NK-92 (cell line): ENCODE measurements around the gene MRPL34.

Source experiments
- DNase-seq: peaks from one replicate; lab custom pipeline; 2025; ENCODE audit not compliant: unreplicated experiment; lab: John Stamatoyannopoulos, UW

The MRPL34 gene

DNA sequence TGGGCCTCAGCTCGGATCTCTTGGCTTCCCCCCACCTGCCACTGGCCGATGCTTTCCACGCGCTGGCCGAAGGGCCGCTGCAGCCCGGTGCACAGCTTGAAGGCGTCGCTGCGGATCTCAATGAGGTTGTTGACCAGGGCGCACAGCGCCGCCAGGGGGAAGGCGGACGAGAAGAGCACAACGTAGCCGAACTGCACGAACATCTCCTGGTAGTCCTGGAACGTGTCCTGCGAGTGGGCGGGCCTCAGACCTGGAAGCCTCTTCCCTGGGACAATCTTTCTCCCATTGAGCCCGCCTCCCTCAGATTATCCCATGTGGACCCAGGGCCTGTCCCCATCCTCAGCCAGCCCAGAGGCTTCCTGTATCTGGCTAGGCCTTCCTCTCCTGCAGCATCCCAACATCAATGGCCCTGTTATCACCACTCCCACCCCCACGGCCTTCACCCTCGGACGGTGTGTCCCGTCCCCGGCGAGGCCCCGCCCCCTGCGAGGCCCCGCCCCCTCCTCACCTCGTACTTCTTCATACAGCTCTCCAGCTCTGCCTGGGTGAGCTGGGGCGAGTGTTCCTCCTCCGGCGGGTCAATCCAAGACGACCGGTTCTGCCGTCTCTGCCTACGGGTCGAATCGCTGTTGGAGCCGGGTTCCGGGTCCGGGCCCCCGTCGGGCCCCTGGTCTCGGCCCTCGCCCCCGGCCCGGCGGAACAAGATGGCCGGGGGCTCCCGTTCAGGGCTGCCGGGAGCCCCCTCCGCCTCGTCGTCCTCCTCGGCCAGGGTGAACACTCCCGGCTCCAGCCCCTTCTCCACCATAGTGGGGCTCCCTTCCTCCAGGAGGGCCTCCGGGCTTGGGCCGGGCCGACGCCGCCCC, 22.2 kb downstream of the MRPL34 start:
- no peak for DNase-seq

DNA sequence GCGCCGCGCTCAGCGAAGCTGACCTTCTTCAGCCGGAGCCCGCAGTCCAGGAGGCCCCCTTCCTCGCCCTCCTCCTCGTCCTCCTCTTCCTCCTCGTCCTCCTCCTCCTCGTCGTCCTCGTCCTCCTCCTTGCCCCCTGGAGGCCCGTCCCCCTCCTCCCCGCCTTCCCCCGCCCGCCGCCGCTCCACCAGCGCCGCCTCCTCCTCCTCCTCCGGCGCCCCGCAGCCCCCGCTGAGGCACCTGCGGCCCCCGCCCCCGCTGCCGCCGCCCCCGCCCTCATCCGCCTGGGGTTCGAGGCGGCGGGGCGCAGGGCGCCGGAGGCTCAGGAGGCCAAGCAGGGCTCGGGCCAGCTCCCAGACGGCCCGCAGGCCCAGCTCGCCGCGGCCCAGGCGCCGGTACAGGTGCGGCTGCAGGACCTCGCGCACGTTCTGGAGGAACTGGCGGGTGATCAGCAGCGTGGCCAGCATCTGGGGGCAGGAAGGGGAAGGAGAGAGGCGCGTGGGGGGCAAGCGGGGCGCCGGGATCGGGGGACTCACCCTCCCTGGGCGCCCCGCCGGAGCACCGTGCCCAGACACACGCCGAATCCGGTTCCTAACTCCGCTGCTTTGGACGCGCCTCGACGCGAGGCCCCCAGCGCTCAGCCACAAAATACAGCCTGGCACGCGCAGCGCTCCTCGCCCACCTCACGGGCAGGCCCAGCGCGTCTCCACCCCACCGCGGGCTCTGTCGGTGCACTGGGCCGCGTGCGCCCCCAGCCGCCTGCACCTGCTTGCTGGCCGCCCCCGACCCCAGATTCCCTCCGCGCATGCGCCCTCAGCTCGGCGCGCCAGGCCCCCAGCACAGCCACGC, 23.1 kb downstream of the MRPL34 start:
- no peak for DNase-seq

DNA sequence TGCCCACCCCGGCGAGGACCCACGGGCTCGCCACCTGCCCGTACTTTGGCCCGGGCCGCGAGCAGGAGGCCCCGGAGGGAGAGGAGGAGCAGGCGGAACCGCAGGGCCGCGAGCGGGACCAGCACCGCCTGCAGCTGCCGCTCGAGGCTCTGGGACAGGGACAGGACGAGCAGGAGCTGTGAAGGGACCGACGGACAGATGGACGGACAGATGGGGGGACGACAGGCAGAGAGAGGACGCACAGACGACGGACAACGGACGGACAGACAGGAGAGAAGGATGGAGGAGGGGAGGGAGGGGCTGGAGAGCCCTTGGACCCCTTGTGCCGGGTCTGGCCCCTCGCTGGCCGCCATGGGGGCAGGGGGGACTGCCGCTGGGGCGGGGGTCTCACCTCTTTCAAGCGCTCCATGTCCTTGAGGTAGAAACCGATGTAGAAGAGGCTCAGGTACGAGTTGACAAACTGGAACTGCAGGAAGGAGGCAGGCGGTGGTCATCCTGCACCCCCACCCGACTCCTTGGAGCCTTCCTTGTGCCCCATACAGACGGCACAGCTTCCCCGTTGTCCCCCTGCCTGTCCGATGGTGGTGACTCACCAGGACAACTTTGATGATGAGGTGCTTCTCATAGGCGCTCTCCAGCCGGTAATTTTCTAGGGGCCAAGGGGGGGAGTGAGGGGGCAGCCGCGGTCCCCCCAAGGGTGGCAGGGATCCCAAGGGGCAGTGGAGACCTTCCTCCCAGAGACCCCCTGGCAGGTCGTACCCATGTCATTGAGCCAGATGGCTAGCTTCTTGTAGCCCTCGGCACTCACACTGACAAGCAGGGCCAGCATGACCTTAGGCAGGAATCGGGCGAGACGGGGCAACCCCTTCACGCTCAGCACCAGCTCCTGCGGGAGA, 23.9 kb downstream of the MRPL34 start:
- no peak for DNase-seq

DNA sequence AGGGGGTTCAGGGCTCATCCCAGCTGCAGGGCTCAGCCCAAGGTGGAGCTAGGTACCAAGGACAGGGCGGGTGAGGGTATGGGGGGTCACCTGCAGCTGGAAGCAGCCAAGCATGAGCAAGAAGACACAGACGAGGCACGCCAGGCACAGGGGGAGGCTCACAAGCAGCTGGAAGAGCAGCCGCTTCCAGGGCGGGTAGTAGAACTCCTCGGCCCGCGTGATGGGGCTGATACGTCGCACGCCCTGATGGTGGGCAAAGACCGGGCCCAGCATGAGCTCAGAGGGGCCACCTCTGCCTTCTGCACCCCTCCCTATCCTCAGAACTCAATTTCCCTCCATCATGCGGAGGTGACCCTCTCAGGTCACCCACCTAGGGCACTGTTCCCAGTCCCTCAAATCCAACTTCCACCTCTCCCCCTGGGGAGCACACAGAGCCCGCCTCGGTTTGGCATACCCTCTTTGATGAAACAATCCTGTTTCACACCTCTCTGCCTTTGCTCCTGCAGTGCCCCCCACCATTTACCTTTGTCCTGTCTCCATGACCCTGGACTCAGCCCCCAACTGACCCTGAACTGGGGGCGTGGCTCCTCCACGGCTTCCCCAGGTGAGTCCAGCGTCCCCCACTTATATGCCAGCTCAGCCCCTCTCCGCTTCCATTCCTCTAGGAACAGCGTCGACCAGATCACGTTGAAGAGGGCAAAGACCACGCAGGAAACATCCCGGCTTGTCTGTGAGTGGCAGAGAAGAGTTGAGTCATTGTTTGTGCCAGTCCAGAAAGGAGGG, 24.8 kb downstream of the MRPL34 start:
- no peak for DNase-seq

DNA sequence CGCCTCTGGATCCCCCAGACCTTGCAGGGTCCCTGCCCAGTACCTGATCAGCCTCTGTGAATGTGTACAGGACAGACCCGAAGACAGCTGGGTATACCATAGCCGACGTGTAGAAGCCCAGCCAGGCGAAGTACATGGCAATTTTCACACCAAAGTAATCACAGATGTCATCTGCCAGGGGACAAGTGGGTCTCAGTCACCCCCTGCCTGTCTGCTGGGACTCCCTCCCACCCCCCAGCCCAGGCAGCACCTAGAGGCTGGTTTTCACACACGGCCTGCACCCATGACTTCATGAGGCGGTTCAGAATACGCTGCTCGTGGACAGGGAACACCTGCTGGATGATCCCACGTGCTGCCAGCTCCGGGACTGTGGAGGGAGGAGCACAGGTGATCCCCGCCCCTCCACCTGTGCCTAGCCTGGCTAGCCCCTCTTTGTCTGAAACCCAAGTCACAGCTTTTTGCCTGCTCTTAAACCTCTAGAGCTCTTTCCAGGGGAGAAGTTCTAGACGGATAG, 25.4 kb downstream of the MRPL34 start:
- DNase-seq, result no peak

DNA sequence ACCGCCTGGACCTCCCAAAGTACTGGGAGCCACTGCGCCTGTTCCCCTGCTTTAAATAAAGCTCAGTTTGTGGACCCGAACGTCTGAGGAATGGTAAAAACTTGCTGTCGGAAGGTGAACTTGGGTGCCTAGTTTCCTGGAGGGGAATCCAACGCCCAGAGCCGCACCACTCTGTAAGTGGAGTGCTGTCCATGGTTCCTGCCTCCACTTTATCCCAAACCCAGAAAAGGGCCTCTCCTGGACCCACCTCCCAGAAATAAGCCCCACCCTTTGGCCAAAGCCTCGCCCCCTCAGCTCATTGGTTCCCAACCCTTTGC, 26.6 kb downstream of the MRPL34 start:
- DNase-seq, result no peak

DNA sequence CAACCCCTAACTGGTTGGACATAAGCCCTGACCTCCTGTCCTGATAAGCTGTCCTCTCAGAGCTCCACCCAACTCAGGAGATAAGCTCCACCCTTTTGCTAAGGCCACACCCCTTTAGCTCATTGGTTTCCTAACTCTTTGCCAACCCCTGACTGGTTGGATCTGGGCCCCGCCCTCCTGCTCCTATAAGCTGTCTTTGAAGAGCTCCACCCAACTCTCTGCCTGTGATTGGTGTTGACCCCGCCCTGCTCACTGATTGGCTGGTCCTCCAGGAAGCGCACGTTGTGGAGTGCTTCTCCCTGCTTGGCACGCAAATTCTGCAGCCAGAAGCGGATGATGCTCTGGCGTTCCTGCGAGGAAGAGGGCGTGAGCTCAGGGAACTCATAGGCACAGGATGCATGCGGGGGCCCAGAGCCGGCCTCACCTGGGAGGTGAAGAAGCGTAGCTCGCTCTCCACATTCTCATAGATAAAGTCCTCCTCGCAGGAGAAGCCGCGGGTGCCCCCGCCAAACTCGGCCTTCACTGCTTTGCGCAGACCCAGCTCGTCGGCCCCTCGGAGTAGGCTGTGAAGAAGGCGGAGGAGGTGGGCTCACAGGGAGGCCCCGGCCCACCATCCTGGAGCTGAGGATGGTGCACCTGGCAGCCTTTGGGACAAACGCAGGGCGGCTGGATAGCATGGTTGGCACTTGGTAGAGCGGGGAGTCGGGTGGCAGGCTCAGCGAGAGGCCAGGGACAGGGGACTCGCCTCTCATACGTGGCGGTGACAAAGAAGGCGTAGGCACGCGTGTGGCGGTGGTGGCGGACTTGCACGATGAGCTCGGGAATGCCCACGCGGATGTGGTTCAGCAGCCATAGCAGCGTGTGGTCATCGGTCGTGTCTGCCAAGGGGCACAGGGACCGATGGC, 27.3 kb downstream of the MRPL34 start:
- no peak for DNase-seq

DNA sequence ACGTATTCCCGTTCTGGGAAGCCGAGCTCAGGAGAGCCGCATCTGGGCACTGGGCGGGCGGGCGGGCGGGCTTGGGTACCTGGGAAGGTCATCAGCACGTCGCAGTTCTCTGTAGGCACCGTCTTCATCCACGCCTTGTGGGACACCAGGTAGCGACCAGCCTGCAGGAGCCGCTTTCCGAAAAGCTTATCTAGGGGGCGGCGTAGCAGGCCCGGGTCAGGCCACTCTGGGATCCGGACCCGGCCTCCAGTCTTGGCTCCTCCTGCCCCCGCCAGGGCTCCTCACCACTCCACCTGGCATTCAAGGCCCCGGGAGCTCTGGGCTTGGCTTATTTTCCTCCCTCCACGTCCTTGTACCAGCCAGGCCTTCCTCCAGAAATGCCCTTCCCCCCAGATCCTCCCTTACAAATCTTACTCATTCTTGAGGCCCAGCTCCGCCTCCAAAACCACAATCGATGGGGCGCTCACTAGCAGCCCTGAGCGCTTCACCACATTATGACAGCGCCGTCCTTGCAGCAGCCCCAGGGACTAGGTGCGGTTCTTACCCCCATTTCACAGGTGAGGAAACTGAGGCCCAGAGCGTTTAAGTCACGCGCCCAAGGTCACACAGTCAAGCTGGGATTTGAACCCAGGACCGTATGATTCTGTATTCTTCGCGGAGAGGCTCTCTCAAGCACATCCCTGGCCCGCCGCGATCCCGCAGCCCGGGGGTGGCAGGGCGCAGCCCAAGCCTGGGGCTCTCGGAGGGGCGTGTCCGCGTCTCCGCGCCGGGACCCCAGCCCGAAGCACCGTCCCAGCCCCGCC, 28.1 kb downstream of the MRPL34 start:
- no peak for DNase-seq

DNA sequence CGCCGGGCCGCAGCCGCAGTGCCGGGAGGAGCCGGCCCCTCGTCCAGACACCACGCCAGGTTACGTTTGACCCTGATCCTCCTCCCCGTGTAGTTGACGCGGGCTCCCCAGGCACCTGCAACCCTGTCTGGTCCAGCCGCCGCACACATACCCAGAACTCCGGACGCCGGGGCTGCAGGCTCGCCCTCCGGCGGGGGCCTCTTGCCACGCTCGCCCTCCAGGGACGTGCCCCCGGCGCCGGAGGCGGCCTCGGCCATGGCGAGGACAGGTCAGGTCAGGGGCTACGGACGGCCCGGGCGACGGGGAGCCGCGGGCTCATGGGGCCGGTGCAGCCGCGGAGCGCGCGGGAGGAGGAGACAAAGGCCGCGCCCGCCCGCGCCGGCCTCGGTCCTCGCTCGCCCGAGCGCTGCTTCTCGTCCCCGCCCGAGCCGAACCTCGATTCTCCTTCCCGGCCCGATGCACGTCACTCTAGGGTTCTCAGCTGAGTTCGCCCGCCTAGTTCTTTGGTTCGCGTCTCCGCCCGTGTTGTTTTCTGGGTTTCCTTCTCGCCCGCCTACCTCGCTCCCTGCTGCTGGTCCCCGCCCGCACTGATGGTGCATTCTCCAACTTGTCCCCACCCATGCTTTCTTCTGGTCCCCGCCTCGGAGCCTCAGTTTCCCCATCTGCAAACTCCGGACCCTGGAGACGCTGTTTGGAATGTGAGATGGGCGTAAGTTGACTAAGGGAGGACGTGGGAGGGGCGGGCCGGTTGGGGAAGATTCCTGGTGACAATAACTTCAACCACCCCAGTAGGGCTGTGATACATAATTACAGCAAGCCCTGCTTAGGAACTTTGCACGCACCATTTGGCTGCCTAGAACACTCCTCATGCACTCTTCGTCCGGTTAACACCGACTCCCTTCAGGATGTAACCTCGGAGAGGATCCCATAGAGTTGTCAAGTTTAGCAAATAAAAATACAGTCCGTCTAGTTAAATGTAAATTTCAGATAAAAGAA, 29.0 kb downstream of the MRPL34 start, which contains the start of gene ANO8:
Gene ANO8, minus strand, starts transcription at position 442 of the 996 bp plus-strand sequence. Its CDS starts 185 bp downstream, at position 257.
- peak; percentile 55 for DNase-seq

DNA sequence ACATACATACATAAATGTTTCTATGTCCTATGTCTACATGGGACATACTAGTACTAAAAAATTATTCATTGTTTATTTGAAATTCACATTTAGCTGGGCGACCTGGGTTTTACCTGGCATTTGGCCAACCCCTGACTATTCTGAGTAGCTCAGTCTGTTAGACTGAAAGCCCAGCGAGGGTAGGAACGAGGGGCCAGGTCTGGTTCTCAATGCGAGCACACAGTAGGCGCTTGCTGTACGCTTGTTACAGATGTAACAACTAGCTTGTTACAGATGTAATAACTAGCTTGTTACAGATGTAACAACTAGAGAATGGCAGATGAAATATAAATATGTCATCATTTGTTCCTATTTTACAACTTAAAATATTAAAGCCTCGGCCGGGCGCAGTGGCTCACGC, 29.9 kb downstream of the MRPL34 start:
- DNase-seq, result no peak

DNA sequence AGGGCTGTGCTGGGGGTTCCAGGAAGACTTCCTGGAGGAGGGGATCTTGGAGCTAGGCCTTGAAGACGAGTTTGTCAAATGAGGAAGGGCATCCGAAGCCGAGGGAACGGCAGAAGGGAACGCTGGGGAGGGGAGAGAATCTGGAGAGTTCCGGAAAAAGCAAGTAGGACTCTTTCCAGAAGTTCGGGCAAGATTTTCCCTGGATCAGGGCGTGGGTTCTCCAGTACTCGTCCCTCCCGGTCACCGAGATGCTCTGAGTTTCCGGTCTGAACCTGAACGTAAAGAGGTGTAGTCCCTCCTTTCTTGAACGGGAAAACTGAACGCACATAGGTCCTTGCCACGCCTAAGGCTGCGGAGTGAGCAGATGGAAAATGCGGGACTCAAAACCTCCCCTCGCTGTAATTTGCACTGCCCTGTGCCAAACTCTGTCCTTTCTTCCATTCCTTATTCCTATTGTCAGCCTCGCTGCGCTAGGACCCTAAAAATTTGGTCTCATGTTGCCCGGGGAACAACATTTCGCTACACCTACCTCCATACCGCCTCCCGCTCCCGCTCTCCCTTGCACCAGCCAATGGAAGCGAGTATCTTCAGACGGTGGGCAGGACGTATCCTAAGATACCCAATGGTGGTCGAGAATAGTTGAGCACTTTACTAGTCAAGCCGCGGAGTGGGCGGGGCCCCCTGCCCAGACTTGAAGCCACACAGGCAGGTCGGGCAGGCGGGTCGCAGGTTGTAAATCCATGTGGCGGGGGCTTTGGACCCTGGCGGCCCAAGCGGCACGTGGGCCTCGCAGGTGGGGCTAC, 31.4 kb downstream of the MRPL34 start, which contains the start of gene GTPBP3:
Gene GTPBP3, plus strand, starts transcription at position 682 of the 803 bp plus-strand sequence. Its CDS starts 59 bp downstream, at position 741.
- DNase-seq, result peak; percentile 86

DNA sequence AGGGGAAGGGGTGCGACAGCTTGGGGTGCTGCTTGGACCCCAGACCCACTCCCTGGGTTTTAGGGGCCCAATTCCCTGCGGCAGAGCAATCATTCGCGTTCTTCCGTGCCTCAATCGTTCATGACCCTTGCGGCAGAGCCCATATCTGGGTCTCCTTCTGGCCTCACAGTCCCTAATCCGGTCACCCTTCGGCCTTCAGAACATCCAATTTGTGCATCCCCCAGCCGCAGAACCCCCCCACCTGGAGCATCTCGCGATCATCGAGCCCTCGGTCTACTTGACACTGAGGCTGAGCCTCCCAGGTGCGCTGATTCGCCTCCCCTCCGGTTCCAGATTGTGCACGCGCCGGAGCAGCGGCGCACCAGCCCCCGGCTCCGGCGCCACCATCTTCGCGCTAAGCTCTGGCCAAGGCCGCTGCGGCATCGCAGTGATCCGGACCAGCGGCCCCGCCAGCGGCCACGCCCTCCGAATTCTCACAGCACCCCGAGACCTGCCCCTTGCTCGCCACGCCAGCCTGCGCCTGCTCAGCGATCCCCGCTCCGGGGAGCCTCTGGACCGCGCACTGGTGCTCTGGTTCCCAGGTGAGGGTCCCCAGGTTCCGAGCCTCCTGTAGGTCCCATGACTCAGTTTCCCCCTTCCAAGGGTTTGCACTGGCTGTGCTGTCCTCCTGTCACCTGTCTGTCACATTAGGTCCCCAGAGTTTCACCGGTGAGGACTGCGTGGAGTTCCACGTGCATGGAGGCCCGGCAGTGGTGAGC, 32.2 kb downstream of the MRPL34 start:
- no peak for DNase-seq

DNA sequence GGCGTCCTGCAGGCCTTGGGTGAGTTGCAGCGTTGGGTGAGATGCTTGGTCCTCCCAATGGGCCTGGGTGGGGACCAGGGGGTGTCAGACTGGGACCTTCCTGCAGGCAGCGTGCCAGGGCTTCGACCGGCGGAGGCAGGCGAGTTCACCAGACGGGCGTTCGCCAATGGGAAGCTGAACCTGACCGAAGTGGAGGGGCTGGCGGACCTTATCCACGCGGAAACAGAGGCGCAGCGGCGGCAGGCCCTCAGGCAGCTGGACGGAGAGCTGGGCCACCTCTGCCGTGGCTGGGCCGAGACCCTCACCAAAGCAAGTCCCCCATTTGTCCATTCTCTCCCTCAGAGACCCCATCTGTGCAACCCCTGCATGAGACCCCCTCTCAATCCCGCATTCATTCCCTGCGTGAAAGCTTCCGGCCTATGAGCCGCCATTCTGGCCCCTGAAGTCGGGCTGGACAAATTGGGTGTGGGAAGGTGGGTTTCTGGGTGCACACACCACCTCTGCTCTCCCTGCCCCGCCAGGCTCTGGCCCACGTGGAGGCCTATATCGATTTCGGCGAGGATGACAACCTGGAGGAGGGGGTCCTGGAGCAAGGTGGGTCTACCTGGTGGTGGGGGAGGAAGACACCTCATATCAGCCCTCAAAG, 32.9 kb downstream of the MRPL34 start:
- no peak for DNase-seq

DNA sequence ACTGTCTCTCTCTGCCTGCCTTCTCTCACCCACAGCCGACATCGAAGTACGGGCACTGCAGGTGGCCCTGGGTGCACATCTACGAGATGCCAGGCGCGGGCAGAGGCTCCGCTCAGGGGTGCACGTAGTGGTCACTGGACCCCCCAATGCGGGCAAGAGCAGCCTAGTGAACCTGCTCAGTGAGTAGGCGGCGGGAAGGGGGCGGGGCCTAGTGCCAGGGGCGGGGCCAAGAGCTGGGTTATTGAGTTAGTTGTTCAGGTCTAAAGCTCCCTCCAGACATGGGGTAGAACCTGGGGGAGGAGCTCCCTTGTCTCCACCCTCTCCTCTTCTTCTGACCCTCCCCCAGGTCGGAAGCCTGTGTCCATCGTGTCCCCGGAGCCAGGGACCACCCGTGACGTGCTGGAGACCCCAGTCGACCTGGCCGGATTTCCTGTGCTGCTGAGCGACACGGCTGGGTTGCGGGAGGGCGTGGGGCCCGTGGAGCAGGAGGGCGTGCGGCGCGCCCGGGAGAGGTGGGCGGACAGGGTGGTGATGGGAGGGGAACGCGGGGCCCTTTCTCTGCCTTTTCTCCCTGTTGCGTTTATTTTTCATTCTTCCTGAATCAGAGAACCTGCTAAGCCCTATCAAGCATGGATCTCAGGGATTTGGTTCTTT, 33.5 kb downstream of the MRPL34 start:
- no peak for DNase-seq
